GM12892 (cell line): Measurements from ENCODE around the gene LEMD3.

Experiments
- POLR2A ChIP-seq: IDR thresholded peaks from 2 replicates; pipeline ENCODE4 v1.6.1; 2011; ENCODE audit warnings: low read depth, low read length, control low read depth
- POLR2AphosphoS5 ChIP-seq: IDR thresholded peaks from 2 replicates; pipeline ENCODE4 v1.6.1; 2011; ENCODE audit warnings: low read depth, low read length, control low read depth
- TAF1 ChIP-seq: IDR thresholded peaks from 2 replicates; pipeline ENCODE4 v1.6.1; 2011; ENCODE audit warnings: low read depth, mild to moderate bottlenecking, control low read depth, low read length, borderline replicate concordance

GRCh38 chr12:65152012-65152411 is 17.4 kb upstream of the LEMD3 start:
- TF ChIP-seq POLR2AphosphoS5 (no peak), POLR2A (no peak), TAF1 (no peak)
